H1 (cell line): ENCODE data around the gene PLD5. TPM values are rescaled to one million over a fixed set of nuclear protein-coding genes. Genes with fewer than 3 reads are reported as not detected.

Experiments used
- CTCF ChIA-PET: fragments of 300-600 bp; sonication (Branson Sonifier 250); formaldehyde crosslinking; loops from one replicate; lab custom pipeline; 2021; ENCODE audit not compliant: partially characterized antibody; lab: Charles Lee
- POLR2A ChIA-PET: fragments of 300-600 bp; sonication (Branson Sonifier 250); formaldehyde crosslinking; loops from one replicate; lab custom pipeline; 2021; ENCODE audit warnings: inconsistent platforms; ENCODE audit not compliant: partially characterized antibody; lab: Charles Lee
- DNase-seq, 2 experiments: peaks; one replicate each; pipeline versions ENCODE4 v3.0.0 to v3.0.0-alpha.2; 2010 to 2022; ENCODE audit warnings: low spot score in 2 of 2, low read depth in 1 of 2, mixed read lengths in 1 of 2
- FAIRE-seq: peaks from 2 replicates; lab custom pipeline; 2011; peaks lifted over from hg19 to GRCh38; lab: Jason Lieb, UNC
- H2AFZ ChIP-seq: 2 replicates; pipeline ENCODE4 v1.8.1; 2012; ENCODE audit warnings: low read length, inconsistent platforms
- H2AK5ac ChIP-seq: 2 replicates; pipeline ENCODE4 v1.6.1; 2013; ENCODE audit warnings: low read depth, low read length
- H2BK120ac ChIP-seq: replicated peaks from 2 replicates; pipeline ENCODE3; 2013; ENCODE audit warnings: low read depth, low read length, inconsistent platforms
- H2BK12ac ChIP-seq: 2 replicates; pipeline ENCODE4 v1.6.1; 2013; ENCODE audit warnings: low read depth, low read length
- H2BK15ac ChIP-seq: 2 replicates; pipeline ENCODE4 v1.6.1; 2013; ENCODE audit warnings: low read length
- H2BK20ac ChIP-seq: 2 replicates; pipeline ENCODE4 v1.6.1; 2013; ENCODE audit warnings: low read length
- H2BK5ac ChIP-seq: 2 replicates; pipeline ENCODE4 v1.6.1; 2013; ENCODE audit warnings: low read depth, low read length
- H3K14ac ChIP-seq: 2 replicates; pipeline ENCODE4 v1.6.1; 2013; ENCODE audit warnings: inconsistent platforms; ENCODE audit not compliant: insufficient read length
- H3K18ac ChIP-seq: 2 replicates; pipeline ENCODE4 v1.6.1; 2013; ENCODE audit warnings: low read length; ENCODE audit errors: extremely low read depth
- H3K23ac ChIP-seq: 2 replicates; pipeline ENCODE4 v1.6.1; 2013; ENCODE audit warnings: inconsistent platforms; ENCODE audit not compliant: insufficient read length
- H3K23me2 ChIP-seq: 2 replicates; pipeline ENCODE4 v1.6.1; 2013; ENCODE audit warnings: low read depth, low read length
- H3K27ac ChIP-seq: 2 replicates; pipeline ENCODE4 v1.6.1; 2011; ENCODE audit warnings: low read depth, low read length, inconsistent platforms
- H3K27me3 ChIP-seq, 4 experiments: replicated peaks in 1 of 4; 1 replicate in 1 of 4; 2 replicates in 3 of 4; pipeline versions ENCODE4 v1.6.1 to v1.8.1; 2011 to 2013; ENCODE audit warnings: low read length in 3 of 4, mild to moderate bottlenecking in 3 of 4, inconsistent platforms in 2 of 4, mixed read lengths in 2 of 4, moderate library complexity in 1 of 4; ENCODE audit not compliant: control insufficient read depth in 3 of 4, insufficient read depth in 3 of 4; ENCODE audit errors: extremely low read depth in 1 of 4
- H3K36me3 ChIP-seq, 4 experiments: 2 replicates each; pipeline versions ENCODE4 v1.6.1 to v1.8.1; 2011 to 2013; ENCODE audit warnings: mild to moderate bottlenecking in 4 of 4, low read length in 3 of 4, moderate library complexity in 2 of 4, control low read depth in 1 of 4, inconsistent platforms in 1 of 4; ENCODE audit not compliant: insufficient read depth in 4 of 4, control insufficient read depth in 2 of 4
- H3K4ac ChIP-seq: replicated peaks from 2 replicates; pipeline ENCODE3; 2013; ENCODE audit warnings: low read length, low read depth, mixed read lengths, inconsistent platforms; ENCODE audit not compliant: insufficient read length
- H3K4me1 ChIP-seq, 4 experiments: replicated peaks in 1 of 4; 1 replicate in 1 of 4; 2 replicates in 3 of 4; pipeline versions ENCODE4 v1.6.1 to v1.8.1; 2011 to 2013; ENCODE audit warnings: low read length in 3 of 4, inconsistent platforms in 2 of 4, mixed read lengths in 1 of 4; ENCODE audit not compliant: insufficient read depth in 4 of 4, control insufficient read depth in 3 of 4
- H3K4me2 ChIP-seq, 2 experiments: 2 replicates each; pipeline versions ENCODE4 v1.6.1 to v1.8.1; 2011 to 2013; ENCODE audit warnings: low read depth in 2 of 2, low read length in 2 of 2, control low read depth in 1 of 2, inconsistent platforms in 1 of 2, mild to moderate bottlenecking in 1 of 2; ENCODE audit not compliant: insufficient read depth in 1 of 2
- H3K4me3 ChIP-seq, 4 experiments: fragments of 200-600, 300-600 bp in 1 of 4; sonication (generic), shearing (Covaris generic), sonication (Bioruptor Twin) in 1 of 4; 2 replicates each; pipeline versions ENCODE4 v1.5.1 to v1.8.1; 2011 to 2016; ENCODE audit warnings: low read length in 4 of 4, low read depth in 3 of 4, control low read depth in 2 of 4, inconsistent platforms in 2 of 4, mild to moderate bottlenecking in 2 of 4, mixed read lengths in 1 of 4, moderate library complexity in 1 of 4; ENCODE audit not compliant: insufficient read depth in 2 of 4; ENCODE audit errors: extremely low read depth in 1 of 4
- H3K56ac ChIP-seq: replicated peaks from 2 replicates; pipeline ENCODE3; 2013; ENCODE audit warnings: low read depth, mild to moderate bottlenecking, mixed read lengths, low read length, inconsistent platforms; ENCODE audit not compliant: insufficient read length
- H3K79me1 ChIP-seq: 2 replicates; pipeline ENCODE4 v1.6.1; 2013; ENCODE audit warnings: low read depth, low read length, control low read depth
- H3K79me2 ChIP-seq, 2 experiments: 2 replicates each; pipeline versions ENCODE4 v1.6.1 to v1.8.1; 2012 to 2013; ENCODE audit warnings: low read length in 2 of 2, mild to moderate bottlenecking in 2 of 2, inconsistent platforms in 1 of 2; ENCODE audit not compliant: insufficient read depth in 2 of 2, control insufficient read depth in 1 of 2
- H3K9ac ChIP-seq, 4 experiments: replicated peaks in 1 of 4; 1 replicate in 1 of 4; 2 replicates in 3 of 4; pipeline versions ENCODE4 v1.6.1 to v1.8.1; 2011 to 2013; ENCODE audit warnings: low read depth in 3 of 4, low read length in 3 of 4, control low read depth in 2 of 4, mild to moderate bottlenecking in 2 of 4, moderate library complexity in 2 of 4, inconsistent platforms in 1 of 4; ENCODE audit errors: extremely low read depth in 1 of 4
- H3K9me3 ChIP-seq, 2 experiments: 2 replicates each; pipeline versions ENCODE4 v1.6.1 to v1.8.1; 2012 to 2013; ENCODE audit warnings: mild to moderate bottlenecking in 2 of 2, moderate library complexity in 2 of 2, control low read depth in 1 of 2, inconsistent platforms in 1 of 2, low read depth in 1 of 2, low read length in 1 of 2, mixed read lengths in 1 of 2; ENCODE audit not compliant: insufficient read depth in 2 of 2
- H4K20me1 ChIP-seq, 2 experiments: replicated peaks in 1 of 2; 2 replicates each; pipeline versions ENCODE3 to v1.8.1; 2011 to 2013; ENCODE audit warnings: inconsistent platforms in 2 of 2, low read length in 2 of 2, mild to moderate bottlenecking in 1 of 2; ENCODE audit not compliant: insufficient read depth in 2 of 2, control insufficient read depth in 1 of 2
- H4K5ac ChIP-seq: 2 replicates; pipeline ENCODE4 v1.6.1; 2013; ENCODE audit warnings: low read length, low read depth, mixed read lengths, inconsistent platforms; ENCODE audit not compliant: insufficient read length
- H4K8ac ChIP-seq: 2 replicates; pipeline ENCODE4 v1.8.0; 2013; ENCODE audit warnings: mild to moderate bottlenecking, moderate library complexity, low read length, inconsistent platforms; ENCODE audit not compliant: insufficient read depth; ENCODE audit errors: extremely low read depth
- H4K91ac ChIP-seq: replicated peaks from 2 replicates; pipeline ENCODE3; 2013; ENCODE audit warnings: low read length, mixed read lengths, inconsistent platforms; ENCODE audit not compliant: insufficient read length
- HDAC2 ChIP-seq, 2 experiments: fragments of 300-600 bp in 1 of 2; sonication (generic) in 1 of 2; IDR thresholded peaks; 2 replicates each; pipeline ENCODE4 v1.6.1; 2011 to 2012; ENCODE audit warnings: low read depth in 2 of 2, low read length in 2 of 2, mild to moderate bottlenecking in 2 of 2, moderate library complexity in 2 of 2, borderline replicate concordance in 1 of 2, inconsistent platforms in 1 of 2
- KDM4A ChIP-seq: IDR thresholded peaks from one replicate; pipeline ENCODE4 v1.7.1; 2012; ENCODE audit warnings: low read depth, mild to moderate bottlenecking, moderate library complexity, low read length, inconsistent platforms; ENCODE audit not compliant: severe bottlenecking
- YY1 ChIP-seq: IDR thresholded peaks from 2 replicates; pipeline ENCODE4 v1.6.1; 2011; ENCODE audit warnings: low read depth, mild to moderate bottlenecking, low read length
- WGBS, 2 experiments: shearing (Covaris generic) in 1 of 2; methylation state at CpG; one replicate each; pipeline versions ENCODE4 v1.1.6 to v1.1.7; 2013 to 2015; ENCODE audit warnings: low lambda C conversion rate in 2 of 2, mixed read lengths in 2 of 2, inconsistent platforms in 1 of 2, low coverage in 1 of 2, missing lambda C conversion rate in 1 of 2; ENCODE audit not compliant: insufficient replicate concordance in 2 of 2, insufficient coverage in 1 of 2, insufficient read length in 1 of 2; ENCODE audit errors: extremely low coverage in 1 of 2, missing lambda C conversion rate in 1 of 2; 5-methylcytosine and 5-hydroxymethylcytosine counted together
- polyA plus RNA-seq, 7 experiments: library from polyadenylated mRNA; depleted of rRNA in 3 of 7; stranded (reverse) in 5 of 7; unstranded in 2 of 7; fragments of >200 nt in 5 of 7; fragments of 200-250 nt in 2 of 7; gene quantifications; 1 replicate in 5 of 7; 2 replicates in 1 of 7; 4 replicates in 1 of 7; pipeline versions ENCODE4 v1.2.1 to v1.2.3, GENCODE V29; 2011 to 2013; ENCODE audit warnings: missing spikeins in 2 of 7, mixed read lengths in 2 of 7
- total RNA-seq: library from RNA; stranded (reverse); fragmentation: NEBNext Ultra II Directional; extraction: Animal tissue kit (Norgen Biotek cat#: 25700); gene quantifications from 2 replicates; pipeline ENCODE4 v1.2.1, GENCODE V29; 2021
- TF ChIP-seq, protein P1 (sequence below), 3 experiments: IDR thresholded peaks; 1 replicate in 2 of 3; 2 replicates in 1 of 3; pipeline versions ENCODE4 v1.5.1 to v1.6.1; 2011; ENCODE audit warnings: low read length in 3 of 3, mild to moderate bottlenecking in 3 of 3, inconsistent platforms in 2 of 3, low read depth in 1 of 3, moderate library complexity in 1 of 3; ENCODE audit not compliant: insufficient read depth in 1 of 3; ENCODE audit errors: control extremely low read depth in 1 of 3

Gene PLD5
- total and polyA plus RNA-seq, 2 of the 8 experiments (the other 6 are each of a cell fraction or from before 2014, with no cell fraction given), result 0.86 to 8.5 TPM

- no peak overlapping the region for H3K4ac ChIP-seq
- H2AK5ac ChIP-seq, result no peak overlapping the region
- TF ChIP-seq HDAC2 (IDR thresholded peaks at IDR 0.05; ENCODE audit: borderline replicate concordance in 1 of 2, low read depth in 2 of 2, low read length in 2 of 2) (no peak), YY1 (no peak), KDM4A (no peak)
- TF ChIP-seq, protein P1, sequence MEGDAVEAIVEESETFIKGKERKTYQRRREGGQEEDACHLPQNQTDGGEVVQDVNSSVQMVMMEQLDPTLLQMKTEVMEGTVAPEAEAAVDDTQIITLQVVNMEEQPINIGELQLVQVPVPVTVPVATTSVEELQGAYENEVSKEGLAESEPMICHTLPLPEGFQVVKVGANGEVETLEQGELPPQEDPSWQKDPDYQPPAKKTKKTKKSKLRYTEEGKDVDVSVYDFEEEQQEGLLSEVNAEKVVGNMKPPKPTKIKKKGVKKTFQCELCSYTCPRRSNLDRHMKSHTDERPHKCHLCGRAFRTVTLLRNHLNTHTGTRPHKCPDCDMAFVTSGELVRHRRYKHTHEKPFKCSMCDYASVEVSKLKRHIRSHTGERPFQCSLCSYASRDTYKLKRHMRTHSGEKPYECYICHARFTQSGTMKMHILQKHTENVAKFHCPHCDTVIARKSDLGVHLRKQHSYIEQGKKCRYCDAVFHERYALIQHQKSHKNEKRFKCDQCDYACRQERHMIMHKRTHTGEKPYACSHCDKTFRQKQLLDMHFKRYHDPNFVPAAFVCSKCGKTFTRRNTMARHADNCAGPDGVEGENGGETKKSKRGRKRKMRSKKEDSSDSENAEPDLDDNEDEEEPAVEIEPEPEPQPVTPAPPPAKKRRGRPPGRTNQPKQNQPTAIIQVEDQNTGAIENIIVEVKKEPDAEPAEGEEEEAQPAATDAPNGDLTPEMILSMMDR (IDR thresholded peaks at IDR 0.05; ENCODE audit: control extremely low read depth in 1 of 3, insufficient read depth in 1 of 3, low read depth in 1 of 3, low read length in 3 of 3), result no peak
- H3K27ac ChIP-seq, result no peak overlapping the region
- peaks cover 0 to 5% (median 4%) of the 10 kb centered on the region in 4 experiments; a peak in 4 of 7 replicates for H3K27me3 ChIP-seq
- ChIA-PET POLR2A (no interaction called here), CTCF (no interaction called here)
- H2AFZ ChIP-seq, result no peak overlapping the region
- H4K20me1 ChIP-seq, result no peaks in the 10 kb centered on the region
- no peak overlapping the region for H2BK12ac ChIP-seq
- FAIRE-seq (no peak), DNase-seq (no peak)
- no peaks in the 10 kb centered on the region for H3K9me3 ChIP-seq
- H2BK5ac ChIP-seq, result no peak overlapping the region
- 89% methylated on average over 1 of the region's 1 CpG; no CpG with 5 or more reads in 1 of the 2 experiments for WGBS, 2 experiments
- H3K79me1 ChIP-seq, result no peaks in the 10 kb centered on the region
- no peak overlapping the region for H3K4me2 ChIP-seq
- no peak overlapping the region for H4K8ac ChIP-seq
- H3K23ac ChIP-seq, result no peak overlapping the region
- no peak overlapping the region for H3K14ac ChIP-seq
- H3K56ac ChIP-seq, result no peak overlapping the region
- H3K36me3 ChIP-seq, result no peaks in the 10 kb centered on the region
- H3K9ac ChIP-seq, result no peak overlapping the region
- no peak overlapping the region for H2BK120ac ChIP-seq
- H4K91ac ChIP-seq, result no peak overlapping the region
- H2BK15ac ChIP-seq, result no peak overlapping the region
- no peak overlapping the region for H3K4me3 ChIP-seq
- H3K18ac ChIP-seq, result no peak overlapping the region
- no peak overlapping the region for H4K5ac ChIP-seq
- H3K4me1 ChIP-seq, result 0 out of 7 replicates have a peak, but pooled peaks cover 0 to under 1% (median 0%) of the 10 kb centered on the region in 4 experiments
- no peaks in the 10 kb centered on the region for H3K79me2 ChIP-seq
- H3K23me2 ChIP-seq, result no peaks in the 10 kb centered on the region
- no peak overlapping the region for H2BK20ac ChIP-seq
Observed at GRCh38 chr1:242530761-242531160, 6.3 kb upstream of the PLD5 start.
